ENCODE data around the gene ETF1. TPM values are rescaled to one million over a fixed set of nuclear protein-coding genes. Genes with fewer than 3 reads are reported as not detected.

Gene ETF1
- total RNA-seq, 2 donors from 2014 or later = 24.9 to 36.6 TPM

GRCh38 chr5:138528208-138528607 is 14.8 kb downstream of the ETF1 start:
- intact Hi-C loops (cut with DNase I) = no loop called here
- ATAC-seq (no peak), DNase-seq (no peak)
- WGBS, 2 donors = 34 to 39% methylated on average over 1 of the region's 1 CpG
- H3K4me1 ChIP-seq = peaks cover 19% of the 10 kb centered on the region
- H3K27ac ChIP-seq = no peak overlapping the region
- no peaks in the 10 kb centered on the region for H3K27me3 ChIP-seq
- TF ChIP-seq POLR2A (IDR thresholded peaks at IDR 0.05) (no peak), CTCF (IDR thresholded peaks at IDR 0.05) (no peak)
- no peaks in the 10 kb centered on the region for H3K9me3 ChIP-seq
- H3K36me3 ChIP-seq (replicated peaks in 1 of 2; ENCODE audit: insufficient read depth in 1 of 2, low read depth in 2 of 2) = no peaks in the 10 kb centered on the region
- no peak overlapping the region for H3K4me3 ChIP-seq

GRCh38 chr5:138527170-138527569 is 15.9 kb downstream of the ETF1 start:
- Histone ChIP-seq H3K9me3 (no peaks in the 10 kb centered on the region), H3K36me3 (replicated peaks in 1 of 2; ENCODE audit: insufficient read depth in 1 of 2, low read depth in 2 of 2) (no peaks in the 10 kb centered on the region), H3K4me3 (no peak overlapping the region), H3K4me1 (peaks cover 19% of the 10 kb centered on the region), H3K27ac (no peak overlapping the region), H3K27me3 (no peaks in the 10 kb centered on the region)
- TF ChIP-seq POLR2A (IDR thresholded peaks at IDR 0.05) (no peak), CTCF (IDR thresholded peaks at IDR 0.05) (no peak)
- DNase-seq (no peak), ATAC-seq (no peak)
- intact Hi-C loops (cut with DNase I) = no loop called here
- 48 to 55% methylated on average over 1 of the region's 1 CpG for WGBS, 2 donors

GRCh38 chr5:138523406-138523805 is 19.6 kb downstream of the ETF1 start:
- 95 to 100% methylated on average over 5 of the region's 5 CpGs for WGBS, 2 donors
- TF ChIP-seq POLR2A (IDR thresholded peaks at IDR 0.05) = no peak
- TF ChIP-seq CTCF (IDR thresholded peaks at IDR 0.05) = no peak

DNA sequence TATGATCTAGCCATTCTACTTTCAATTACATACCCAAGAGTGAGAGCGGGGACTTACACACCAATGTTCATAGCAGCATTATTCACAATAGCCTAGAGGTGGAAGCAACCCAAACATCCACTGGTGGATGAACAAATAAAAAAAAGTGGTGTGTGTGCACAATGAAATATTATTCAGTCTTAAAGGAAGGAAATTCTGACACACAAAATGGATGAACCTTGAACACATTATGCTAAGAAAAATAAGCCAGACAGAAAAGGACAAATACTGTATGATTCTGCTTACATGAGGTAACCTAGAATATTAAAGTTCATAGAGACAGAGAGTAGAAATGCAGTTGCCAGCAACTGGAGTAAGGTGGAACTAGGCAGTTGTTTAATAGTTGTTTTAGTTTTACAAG is 22.1 kb downstream of the ETF1 start:
- no peaks in the 10 kb centered on the region for H3K9me3 ChIP-seq
- DNase-seq = no peak
- H3K27me3 ChIP-seq = no peaks in the 10 kb centered on the region
- peaks cover 0 to 9% of the 10 kb centered on the region in 2 donors for H3K36me3 ChIP-seq (replicated peaks in 1 of 2; ENCODE audit: insufficient read depth in 1 of 2, low read depth in 2 of 2)
- intact Hi-C loops (cut with DNase I) = no loop called here
- no peak overlapping the region for H3K27ac ChIP-seq
- H3K4me3 ChIP-seq = no peak overlapping the region
- H3K4me1 ChIP-seq = peaks cover 9% of the 10 kb centered on the region
- 100% methylated on average over 1 of the region's 1 CpG for WGBS, 2 donors
- no peak for TF ChIP-seq POLR2A (IDR thresholded peaks at IDR 0.05)
- no peak for TF ChIP-seq CTCF (IDR thresholded peaks at IDR 0.05)
- no peak for ATAC-seq

More at GRCh38 chr5:138523406-138523805, 19.6 kb downstream of the ETF1 start:
- no peak overlapping the region for H3K4me3 ChIP-seq
- intact Hi-C loops (cut with DNase I) = no loop called here
- no peaks in the 10 kb centered on the region for H3K27me3 ChIP-seq
- peaks cover 13% of the 10 kb centered on the region for H3K4me1 ChIP-seq
- H3K36me3 ChIP-seq (replicated peaks in 1 of 2; ENCODE audit: insufficient read depth in 1 of 2, low read depth in 2 of 2) = no peaks in the 10 kb centered on the region
- ATAC-seq = no peak
- no peaks in the 10 kb centered on the region for H3K9me3 ChIP-seq
- H3K27ac ChIP-seq = no peak overlapping the region
- DNase-seq = no peak

GRCh38 chr5:138517437-138517836 is 25.6 kb downstream of the ETF1 start:
- no peak for DNase-seq
- TF ChIP-seq POLR2A (IDR thresholded peaks at IDR 0.05) (no peak), CTCF (IDR thresholded peaks at IDR 0.05) (no peak)
- no peaks in the 10 kb centered on the region for H3K27me3 ChIP-seq
- H3K4me1 ChIP-seq = peaks cover 17% of the 10 kb centered on the region
- H3K27ac ChIP-seq = no peak overlapping the region
- WGBS, 2 donors = 82% methylated on average over 4 of the region's 4 CpGs
- H3K9me3 ChIP-seq = no peaks in the 10 kb centered on the region
- H3K36me3 ChIP-seq (replicated peaks in 1 of 2; ENCODE audit: insufficient read depth in 1 of 2, low read depth in 2 of 2) = peaks cover 0 to 17% of the 10 kb centered on the region in 2 donors
- ATAC-seq = no peak
- intact Hi-C loops (cut with DNase I) = no loop called here
- no peak overlapping the region for H3K4me3 ChIP-seq
